Heart left ventricle (tissue), 16 donors: ENCODE measurements around the gene ZNF839. TPM values are rescaled to one million over a fixed set of nuclear protein-coding genes. Genes with fewer than 3 reads are reported as not detected.

ENCODE experiments used
- ATAC-seq, 4 donors: fragments of 200-7000 bp; cut with Tn5 transposase; one replicate each; pipeline ENCODE4 v1.9.1; 2020 to 2022; ENCODE audit warnings: moderate library complexity in 4 of 4, mild to moderate bottlenecking in 3 of 4, moderate number of reproducible peaks in 1 of 4
- DNase-seq, 5 donors: peaks; one replicate each; pipeline ENCODE4 v3.0.0-alpha.2; 2020
- H3K27ac ChIP-seq, 12 donors: fragments of 200-600 bp; sonication (generic) in 4 of 12; one replicate each; pipeline versions ENCODE4 v1.5.0 to v1.8.0; 2016 to 2022; ENCODE audit warnings: mild to moderate bottlenecking in 2 of 12
- H3K27me3 ChIP-seq, 9 donors: fragments of 200-600 bp; sonication (generic) in 2 of 9; one replicate each; pipeline versions ENCODE4 v1.5.1 to v1.8.0; 2016 to 2022; ENCODE audit warnings: mild to moderate bottlenecking in 3 of 9
- H3K36me3 ChIP-seq, 9 donors: fragments of 200-600 bp; sonication (generic) in 2 of 9; one replicate each; pipeline versions ENCODE4 v1.5.0 to v1.8.0; 2018 to 2022; ENCODE audit warnings: mild to moderate bottlenecking in 2 of 9
- H3K4me1 ChIP-seq, 12 donors: fragments of 200-600 bp; sonication (generic) in 4 of 12; one replicate each; pipeline versions ENCODE4 v1.5.0 to v1.8.0; 2016 to 2022; ENCODE audit warnings: mild to moderate bottlenecking in 3 of 12
- H3K4me3 ChIP-seq, 12 donors: fragments of 200-600 bp; sonication (generic) in 4 of 12; one replicate each; pipeline versions ENCODE4 v1.5.0 to v1.8.0; 2017 to 2022; ENCODE audit warnings: mild to moderate bottlenecking in 9 of 12, moderate library complexity in 4 of 12
- H3K9me3 ChIP-seq, 12 donors: fragments of 200-600 bp; sonication (generic) in 4 of 12; one replicate each; pipeline versions ENCODE4 v1.5.0 to v1.8.0; 2016 to 2022; ENCODE audit warnings: mild to moderate bottlenecking in 1 of 12
- CTCF ChIP-seq, 12 donors: fragments of 200-600 bp; sonication (generic) in 4 of 12; IDR thresholded peaks; one replicate each; pipeline versions ENCODE4 v1.5.0 to v1.8.0; 2018 to 2022; ENCODE audit warnings: antibody characterized with exemption in 12 of 12, mild to moderate bottlenecking in 5 of 12
- POLR2A ChIP-seq, 2 donors: fragments of 450-650 bp; IDR thresholded peaks; one replicate each; pipeline ENCODE4 v1.6.1; 2017; ENCODE audit warnings: antibody characterized with exemption in 2 of 2, mild to moderate bottlenecking in 2 of 2, moderate library complexity in 2 of 2
- WGBS, 4 donors: extraction: QIAGEN DNeasy Blood & Tissue Kit in 2 of 4; methylation state at CpG; one replicate each; pipeline versions ENCODE4 v1.1.5 to v1.1.7; 2013 to 2018; 5-methylcytosine and 5-hydroxymethylcytosine counted together
- intact Hi-C, 10 donors: fragments of 100-400 bp; cut with DNase I; formaldehyde crosslinking; loops; one replicate each; pipeline versions ENCODE4 v1.11.1 to v1.14.2; 2022
- polyA plus RNA-seq, 2 donors: library from polyadenylated mRNA; stranded (reverse); fragments of 200-250 nt; gene quantifications; one replicate each; pipeline ENCODE4 v1.2.3, GENCODE V29; 2013
- total RNA-seq, 9 donors: library from RNA; depleted of rRNA in 2 of 9; stranded (reverse); fragments of >200 nt in 2 of 9; fragmentation: NEBNext Ultra II Directional in 3 of 9; extraction: Animal tissue kit (Norgen Biotek cat#: 25700) in 3 of 9; gene quantifications; one replicate each; pipeline versions ENCODE4 v1.1.0 to v1.2.4, GENCODE V29; 2016 to 2023
- donor health status: ischemic (EF 13 %, LVEDD 7.1; RV severe dilation, severe dysfunction).
- donor health status: healthy with polysubstance abuse.
- donor health status: DM: no; HTN: yes; CAD: no.
- donor health status: DM: no; HTN: no; CAD: no.
- donor health status: ischemic (EF 25% LVEDD 6.9; RV normal size, moderate dysfunction).
- donor health status: ischemic (EF 25% LVEDD 5.7; RV mildly dilated, moderate dysfunction).
- donor health status: healthy.
- donor health status: DM: yes; HTN: yes; CAD: no.
- donor health status: ischemic (EF 35%, LVEDD 5.7; RV mildly dilated, moderate dysfunction).
- donor health status: nonischemic (EF 11% LVEDD 7.7; RV severe dilation, severe dysfunction).
- donor health status: DM: yes; HTN: yes; CAD: no.
- donor health status: PGD.
- donor health status: ischemic (EF 29% LVEDD 5.4; RV normal size, mild dysfunction).
- donor health status: nonischemic (EF 23%, LVEDD 6.1; RV moderate dilation, normal function).

The ZNF839 gene
- total and polyA plus RNA-seq, 11 donors, result 4.3 to 12.3 (median 8.7) TPM

- Histone ChIP-seq H3K9me3 (no peaks in the 10 kb centered on the region), H3K27me3 (no peaks in the 10 kb centered on the region), H3K27ac (no peak overlapping the region), H3K4me3 (no peak overlapping the region), H3K4me1 (peaks cover 0 to 24% (median 5%) of the 10 kb centered on the region in 12 donors), H3K36me3 (peaks cover 0 to 34% (median 28%) of the 10 kb centered on the region in 9 donors)
- TF ChIP-seq CTCF (IDR thresholded peaks at IDR 0.05), result no peak
- TF ChIP-seq POLR2A (IDR thresholded peaks at IDR 0.05), result no peak
- no peak for DNase-seq
- WGBS, 4 donors, result 80 to 87% (median 84%) methylated on average over 2 of the region's 2 CpGs
- ATAC-seq, result no peak
- intact Hi-C loops, result no loop called here
These were observed 54.7 kb downstream of the ZNF839 start for GRCh38 chr14:102374264-102374663.

- H3K27ac ChIP-seq, result no peak overlapping the region
- peaks cover 0 to 16% (median 5%) of the 10 kb centered on the region in 12 donors for H3K4me1 ChIP-seq
- WGBS, 4 donors, result 95 to 97% (median 96%) methylated on average over 5 of the region's 5 CpGs
- TF ChIP-seq CTCF (IDR thresholded peaks at IDR 0.05), result no peak
- no peak for TF ChIP-seq POLR2A (IDR thresholded peaks at IDR 0.05)
- peaks cover 0 to 39% (median 33%) of the 10 kb centered on the region in 9 donors for H3K36me3 ChIP-seq
- no peak overlapping the region for H3K4me3 ChIP-seq
- DNase-seq, result no peak
- intact Hi-C loops, result no loop called here
- H3K27me3 ChIP-seq, result no peaks in the 10 kb centered on the region
- H3K9me3 ChIP-seq, result no peaks in the 10 kb centered on the region
- ATAC-seq, result no peak
These were observed 55.6 kb downstream of the ZNF839 start for GRCh38 chr14:102375119-102375518.

GRCh38 chr14:102377696-102378095, 58.1 kb downstream of the ZNF839 start:
- intact Hi-C loops, result no loop called here
- TF ChIP-seq POLR2A (IDR thresholded peaks at IDR 0.05), result no peak
- no peak for TF ChIP-seq CTCF (IDR thresholded peaks at IDR 0.05)
- DNase-seq, result no peak
- no peaks in the 10 kb centered on the region for H3K9me3 ChIP-seq
- H3K4me1 ChIP-seq, result no peaks in the 10 kb centered on the region
- H3K27ac ChIP-seq, result no peak overlapping the region
- no peaks in the 10 kb centered on the region for H3K27me3 ChIP-seq
- no peak for ATAC-seq
- H3K36me3 ChIP-seq, result peaks cover 0 to 51% (median 36%) of the 10 kb centered on the region in 9 donors
- H3K4me3 ChIP-seq, result no peak overlapping the region

GRCh38 chr14:102378830-102379229, 59.3 kb downstream of the ZNF839 start:
- Histone ChIP-seq H3K27me3 (no peaks in the 10 kb centered on the region), H3K4me3 (no peak overlapping the region), H3K4me1 (no peaks in the 10 kb centered on the region), H3K27ac (no peak overlapping the region), H3K9me3 (no peaks in the 10 kb centered on the region), H3K36me3 (peaks cover 0 to 59% (median 36%) of the 10 kb centered on the region in 9 donors)
- TF ChIP-seq CTCF (IDR thresholded peaks at IDR 0.05), result no peak
- no peak for TF ChIP-seq POLR2A (IDR thresholded peaks at IDR 0.05)
- ATAC-seq, result no peak
- intact Hi-C loops, result no loop called here
- DNase-seq, result no peak
- WGBS, 4 donors, result 96 to 98% (median 96%) methylated on average over 9 of the region's 9 CpGs
